DOHH2 (cell line): ENCODE results near the gene MCF2L2.

Experiments
- CTCF ChIP-seq: fragments of 200-600 bp; sonication (generic); IDR thresholded peaks from one replicate; pipeline ENCODE4 v1.5.1; 2014; ENCODE audit warnings: antibody characterized with exemption, mild to moderate bottlenecking, low read depth, low read length; ENCODE audit not compliant: poor library complexity, severe bottlenecking
- EZH2phosphoT487 ChIP-seq: fragments of 200-600 bp; sonication (generic); IDR thresholded peaks from 2 replicates; pipeline ENCODE4 v1.6.1; 2017; ENCODE audit warnings: borderline replicate concordance, mild to moderate bottlenecking, antibody characterized with exemption, low read length, moderate library complexity, mixed read lengths

GRCh38 chr3:183212565-183212964, 215.9 kb downstream of the MCF2L2 start:
- TF ChIP-seq CTCF (no peak), EZH2phosphoT487 (no peak)
